Pancreas (tissue), 10 donors: ENCODE measurements around the gene CRP. TPM values are rescaled to one million over a fixed set of nuclear protein-coding genes. Genes with fewer than 3 reads are reported as not detected.
A peak's percentile ranks its signal among the peaks of the same experiment; 100 is the strongest.

Source experiments
- ATAC-seq, 4 donors: fragments of 200-7000 bp; cut with Tn5 transposase; one replicate each; pipeline versions ENCODE4 v1.8.0 to v1.9.1; 2020; ENCODE audit warnings: mild to moderate bottlenecking in 4 of 4, moderate library complexity in 4 of 4
- DNase-seq, 6 donors: peaks; one replicate each; pipeline ENCODE4 v3.0.0-alpha.2; 2020
- FAIRE-seq: peaks from 2 replicates; lab custom pipeline; 2012; peaks lifted over from hg19 to GRCh38; lab: Jason Lieb, UNC
- H3K27ac ChIP-seq, 4 donors: fragments of 200-600 bp; sonication (generic); 1 replicate in 3 of 4; 2 replicates in 1 of 4; pipeline versions ENCODE4 v1.5.0 to v1.8.0; 2020
- H3K27me3 ChIP-seq, 4 donors: fragments of 200-600 bp; one replicate each; pipeline ENCODE4 v1.8.0; 2021
- H3K36me3 ChIP-seq, 3 donors: fragments of 200-600 bp; sonication (generic) in 1 of 3; one replicate each; pipeline versions ENCODE4 v1.5.0 to v1.8.0; 2020 to 2021
- H3K4me1 ChIP-seq, 3 donors: fragments of 200-600 bp; one replicate each; pipeline ENCODE4 v1.8.0; 2021
- H3K4me3 ChIP-seq, 4 donors: fragments of 200-600 bp; sonication (generic) in 2 of 4; one replicate each; pipeline versions ENCODE4 v1.5.0 to v1.8.0; 2020 to 2021
- H3K9me3 ChIP-seq, 4 donors: fragments of 200-600 bp; one replicate each; pipeline ENCODE4 v1.8.0; 2021
- CTCF ChIP-seq, 4 donors: fragments of 200-600 bp; sonication (generic) in 3 of 4; IDR thresholded peaks; one replicate each; pipeline versions ENCODE4 v1.5.0 to v1.8.0; 2021; ENCODE audit warnings: antibody characterized with exemption in 4 of 4
- WGBS, 2 donors: extraction: QIAGEN DNeasy Blood & Tissue Kit; methylation state at CpG; one replicate each; pipeline ENCODE4 v1.1.7; 2013; 5-methylcytosine and 5-hydroxymethylcytosine counted together
- intact Hi-C, 3 donors: fragments of 100-400 bp; cut with DNase I; formaldehyde crosslinking; loops; one replicate each; pipeline versions ENCODE4 v1.11.1 to v1.14.2; 2022
- polyA plus RNA-seq, 2 donors: library from polyadenylated mRNA; stranded (reverse); fragments of 200-250 nt; gene quantifications; one replicate each; pipeline ENCODE4 v1.2.3, GENCODE V29; 2013
- total RNA-seq, 6 donors: library from RNA; stranded (reverse); fragmentation: NEBNext Ultra II Directional in 4 of 6; extraction: Animal tissue kit (Norgen Biotek cat#: 25700) in 4 of 6; gene quantifications; one replicate each; pipeline versions ENCODE4 v1.2.1 to v1.2.4, GENCODE V29; 2021 to 2023
- donor health status: healthy with polysubstance abuse.
- donor health status: DM: no; HTN: no; CAD: no; lungs with moderate emphysema.
- donor health status: DM: no; HTN: no; CAD: no.
- donor health status: control.
- donor health status: control.
- donor health status: Bipolar disorder and iron deficiency.
- donor health status: DM: yes; HTN: yes; CAD: no.
- donor health status: DM: no; HTN: no; CAD: no.
- donor health status: DM: no; HTN: no; CAD: no.
- donor health status: DM: yes; HTN: yes; CAD: no.

The CRP gene
- total RNA-seq (100 to 1,000 TPM in 1 of 6 donors, 10 to 100 TPM in 3, 1 to 10 TPM in 2; 1.3 to 148 (median 13.3) TPM), polyA plus RNA-seq (10 to 100 TPM in 1 of 2 donors, 1 to 10 TPM in 1; 7.9 to 33.6 TPM)

- no peak for TF ChIP-seq CTCF (IDR thresholded peaks at IDR 0.05)
- no peak within 1 kb of the TSS for H3K27ac ChIP-seq
- WGBS, 2 donors = 33 to 43% methylated on average over 6 of the region's 6 CpGs
- H3K4me3 ChIP-seq = no peak within 1 kb of the TSS
- FAIRE-seq (no peak), DNase-seq (no peak), ATAC-seq (peak in 1 of 4 donors; percentile 18)
- intact Hi-C loops = no loop called here
- no peaks in the 10 kb centered on the region for H3K36me3 ChIP-seq
- H3K9me3 ChIP-seq = no peaks in the 10 kb centered on the region
- H3K4me1 ChIP-seq = peaks cover 0 to 3% (median 0%) of the 10 kb centered on the region in 3 donors
- H3K27me3 ChIP-seq = no peaks in the 10 kb centered on the region
Measured at GRCh38 chr1:159714529-159714928, at the start of gene CRP. Gene CRP, minus strand, starts transcription at chr1:159714589. Its CDS starts 104 bp downstream, at chr1:159714485.

GRCh38 chr1:159763686-159764085 is 49.3 kb upstream of the CRP start:
- Histone ChIP-seq H3K4me1 (no peaks in the 10 kb centered on the region), H3K4me3 (no peak overlapping the region), H3K9me3 (no peaks in the 10 kb centered on the region), H3K36me3 (no peaks in the 10 kb centered on the region), H3K27me3 (no peaks in the 10 kb centered on the region), H3K27ac (no peak overlapping the region)
- no peak for TF ChIP-seq CTCF (IDR thresholded peaks at IDR 0.05)
- intact Hi-C loops = no loop called here
- FAIRE-seq = no peak
- no peak for ATAC-seq
- DNase-seq = no peak
- 33 to 35% methylated on average over 1 of the region's 1 CpG for WGBS, 2 donors

GRCh38 chr1:159756397-159756796 is 42.0 kb upstream of the CRP start:
- TF ChIP-seq CTCF (IDR thresholded peaks at IDR 0.05) = no peak
- Histone ChIP-seq H3K27me3 (no peaks in the 10 kb centered on the region), H3K27ac (peak overlapping the region in 1 of 4 donors; percentile 2), H3K4me1 (peaks cover 0 to 43% (median 18%) of the 10 kb centered on the region in 3 donors), H3K9me3 (no peaks in the 10 kb centered on the region), H3K4me3 (no peak overlapping the region), H3K36me3 (no peaks in the 10 kb centered on the region)
- FAIRE-seq (no peak), ATAC-seq (peak in 2 of 4 donors; percentile 43), DNase-seq (peak in 1 of 6 donors; percentile 26)
- intact Hi-C loops = no loop called here

- intact Hi-C loops = no loop called here
- ATAC-seq = no peak
- WGBS, 2 donors = 78 to 79% methylated on average over 3 of the region's 3 CpGs
- FAIRE-seq = no peak
- no peak overlapping the region for H3K27ac ChIP-seq
- H3K9me3 ChIP-seq = no peaks in the 10 kb centered on the region
- no peaks in the 10 kb centered on the region for H3K27me3 ChIP-seq
- no peak for TF ChIP-seq CTCF (IDR thresholded peaks at IDR 0.05)
- no peak overlapping the region for H3K4me3 ChIP-seq
- no peak for DNase-seq
- H3K36me3 ChIP-seq = no peaks in the 10 kb centered on the region
- H3K4me1 ChIP-seq = peaks cover 0 to 46% (median 18%) of the 10 kb centered on the region in 3 donors
Measured at GRCh38 chr1:159755451-159756007, 41.1 kb upstream of the CRP start.

- 17 to 24% methylated on average over 4 of the region's 4 CpGs for WGBS, 2 donors
- FAIRE-seq (no peak), DNase-seq (peak in 3 of 6 donors; percentile 14 to 59 (median 41)), ATAC-seq (peak; percentile 38 to 72 (median 58))
- H3K27me3 ChIP-seq = no peaks in the 10 kb centered on the region
- TF ChIP-seq CTCF (IDR thresholded peaks at IDR 0.05) = no peak
- peak overlapping the region in 3 of 4 donors; percentile 16 to 82 (median 75) for H3K27ac ChIP-seq
- no peaks in the 10 kb centered on the region for H3K36me3 ChIP-seq
- intact Hi-C loops = no loop called here
- H3K4me3 ChIP-seq = no peak overlapping the region
- no peaks in the 10 kb centered on the region for H3K9me3 ChIP-seq
- peaks cover 0 to 46% (median 18%) of the 10 kb centered on the region in 3 donors for H3K4me1 ChIP-seq
Measured at GRCh38 chr1:159753386-159753785, 39.0 kb upstream of the CRP start.
